Measurements from ENCODE around the gene NAA16.

Gene NAA16

DNA sequence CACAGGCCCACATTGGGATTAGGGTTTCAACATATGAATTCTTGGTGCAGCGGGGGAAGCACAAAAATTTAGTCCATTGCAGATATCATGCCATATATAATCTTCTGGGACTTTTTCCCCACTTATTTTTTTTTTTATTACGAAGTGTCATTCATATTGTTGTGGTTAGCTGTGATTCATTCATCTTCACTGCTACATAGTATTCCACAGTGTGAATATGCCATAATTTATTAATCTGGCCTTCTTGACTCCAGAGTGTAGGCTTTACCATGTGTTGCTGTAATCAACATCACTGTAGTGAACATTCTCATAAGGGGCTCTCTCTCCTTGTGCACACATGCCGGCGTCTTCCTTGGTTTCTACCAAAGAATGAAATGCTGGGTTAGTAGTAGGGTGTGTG lies 92.9 kb downstream of the NAA16 start:
- DNase-seq (ENCODE audit: low read depth) = no peak
- H3K4me3 ChIP-seq (replicated peaks; ENCODE audit: low read depth, low read length) = no peak overlapping the region
- TF ChIP-seq, protein P1, sequence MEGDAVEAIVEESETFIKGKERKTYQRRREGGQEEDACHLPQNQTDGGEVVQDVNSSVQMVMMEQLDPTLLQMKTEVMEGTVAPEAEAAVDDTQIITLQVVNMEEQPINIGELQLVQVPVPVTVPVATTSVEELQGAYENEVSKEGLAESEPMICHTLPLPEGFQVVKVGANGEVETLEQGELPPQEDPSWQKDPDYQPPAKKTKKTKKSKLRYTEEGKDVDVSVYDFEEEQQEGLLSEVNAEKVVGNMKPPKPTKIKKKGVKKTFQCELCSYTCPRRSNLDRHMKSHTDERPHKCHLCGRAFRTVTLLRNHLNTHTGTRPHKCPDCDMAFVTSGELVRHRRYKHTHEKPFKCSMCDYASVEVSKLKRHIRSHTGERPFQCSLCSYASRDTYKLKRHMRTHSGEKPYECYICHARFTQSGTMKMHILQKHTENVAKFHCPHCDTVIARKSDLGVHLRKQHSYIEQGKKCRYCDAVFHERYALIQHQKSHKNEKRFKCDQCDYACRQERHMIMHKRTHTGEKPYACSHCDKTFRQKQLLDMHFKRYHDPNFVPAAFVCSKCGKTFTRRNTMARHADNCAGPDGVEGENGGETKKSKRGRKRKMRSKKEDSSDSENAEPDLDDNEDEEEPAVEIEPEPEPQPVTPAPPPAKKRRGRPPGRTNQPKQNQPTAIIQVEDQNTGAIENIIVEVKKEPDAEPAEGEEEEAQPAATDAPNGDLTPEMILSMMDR (IDR thresholded peaks at IDR 0.05; ENCODE audit: low read length, missing control alignments) = no peak

DNA sequence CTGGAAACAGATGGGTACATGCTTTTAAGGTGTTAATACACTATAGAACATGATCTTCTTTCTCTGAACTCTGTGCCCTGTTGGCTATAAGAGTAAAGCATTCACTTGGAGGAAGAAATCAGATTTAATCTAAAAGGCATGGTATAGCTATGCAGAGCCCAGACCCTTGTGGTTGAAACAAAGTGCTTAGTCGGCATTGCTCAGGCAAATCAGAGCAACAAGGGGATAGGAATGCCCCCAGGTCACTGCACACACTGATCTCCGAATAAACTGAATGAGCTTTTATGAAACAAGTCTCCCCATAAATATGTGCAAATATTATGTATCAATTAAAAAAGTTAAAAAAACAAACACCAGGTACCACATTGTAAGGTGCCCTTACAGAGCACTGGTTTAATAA lies 94.3 kb downstream of the NAA16 start:
- DNase-seq (ENCODE audit: low read depth) = no peak
- H3K4me3 ChIP-seq (replicated peaks; ENCODE audit: low read depth, low read length) = no peak overlapping the region
- TF ChIP-seq, protein P1 (IDR thresholded peaks at IDR 0.05; ENCODE audit: low read length, missing control alignments) = no peak

DNA sequence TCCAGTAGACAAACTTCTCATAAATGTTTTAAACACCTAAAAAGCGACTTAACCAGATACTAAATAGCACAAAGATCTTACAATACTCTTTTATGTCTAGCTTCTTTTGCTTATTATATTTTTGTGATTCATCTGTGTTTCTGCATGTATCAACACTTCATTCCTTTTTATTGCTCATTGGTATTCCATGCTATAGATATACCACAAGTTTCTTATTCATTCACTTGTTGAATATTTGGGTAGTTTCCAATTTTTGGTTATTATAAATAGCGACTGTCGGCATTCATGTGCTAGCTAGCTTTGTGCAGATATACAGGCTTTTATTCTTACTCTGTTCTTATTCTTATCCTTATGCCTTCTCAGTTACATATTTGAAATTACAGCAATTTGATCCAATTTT lies 96.3 kb downstream of the NAA16 start:
- no peak for DNase-seq (ENCODE audit: low read depth)
- H3K4me3 ChIP-seq (replicated peaks; ENCODE audit: low read depth, low read length) = no peak overlapping the region
- TF ChIP-seq, protein P1 (IDR thresholded peaks at IDR 0.05; ENCODE audit: low read length, missing control alignments) = no peak

DNA sequence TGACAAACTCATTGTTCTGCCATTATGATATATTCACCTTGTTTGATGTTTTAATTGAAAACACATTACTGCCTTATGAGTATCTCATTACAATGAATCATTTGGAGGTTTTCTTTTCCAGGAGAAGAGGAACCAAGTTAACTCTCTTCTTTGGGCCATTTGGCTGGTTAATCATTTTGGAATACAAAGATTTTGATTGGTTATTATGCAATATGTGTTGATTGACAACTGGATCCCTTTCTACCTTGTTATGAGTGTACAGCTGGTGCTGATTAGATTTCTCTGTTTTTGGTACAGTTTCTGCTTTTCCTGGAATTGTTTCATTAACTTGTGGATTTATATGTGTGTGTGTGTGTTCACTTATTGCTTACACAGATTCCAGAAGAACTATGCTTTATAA lies 97.1 kb downstream of the NAA16 start:
- TF ChIP-seq, protein P1 (IDR thresholded peaks at IDR 0.05; ENCODE audit: low read length, missing control alignments) = no peak
- no peak for DNase-seq (ENCODE audit: low read depth)
- H3K4me3 ChIP-seq (replicated peaks; ENCODE audit: low read depth, low read length) = no peak overlapping the region

DNA sequence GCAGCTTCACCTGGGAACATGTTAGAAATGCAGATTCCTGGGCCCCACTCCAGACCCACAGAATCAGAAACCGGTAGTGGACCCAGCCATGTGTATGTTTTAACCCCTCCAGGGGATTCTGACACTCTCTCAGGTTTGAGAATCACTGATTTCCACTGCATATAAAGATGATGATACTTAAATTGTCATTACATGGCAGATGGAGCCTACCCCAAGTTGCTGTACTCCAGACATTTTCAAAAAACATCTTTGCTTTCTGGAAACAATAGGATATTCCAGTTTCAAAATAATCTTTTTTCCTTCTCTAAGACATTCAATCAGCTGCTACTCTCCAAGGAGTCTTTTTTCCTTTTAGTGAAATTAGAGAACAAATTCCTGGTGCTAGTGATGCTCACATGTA lies 97.7 kb downstream of the NAA16 start:
- DNase-seq (ENCODE audit: low read depth) = no peak
- H3K4me3 ChIP-seq (replicated peaks; ENCODE audit: low read depth, low read length) = no peak overlapping the region

DNA sequence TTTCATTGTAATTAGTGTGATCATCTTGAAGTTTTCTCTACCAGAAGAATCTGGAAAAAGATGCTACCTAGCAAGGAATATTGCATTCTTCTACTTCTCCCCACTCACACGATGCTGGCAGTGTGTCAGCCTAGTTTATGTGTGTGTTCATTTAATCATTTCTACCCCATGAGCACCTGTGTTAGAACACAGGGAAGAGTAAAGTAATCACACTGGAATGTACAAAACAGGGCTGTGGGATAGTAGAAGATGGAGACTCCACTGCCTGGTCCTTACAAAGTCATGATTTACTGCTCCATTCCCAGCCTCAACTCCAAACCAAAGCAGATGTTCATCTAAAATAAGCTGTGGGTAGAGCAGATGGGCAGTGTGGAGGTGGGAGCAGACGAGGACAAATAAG lies 98.5 kb downstream of the NAA16 start:
- TF ChIP-seq, protein P1 (IDR thresholded peaks at IDR 0.05; ENCODE audit: low read length, missing control alignments) = no peak
- H3K4me3 ChIP-seq (replicated peaks; ENCODE audit: low read depth, low read length) = no peak overlapping the region

More for the DNA sequence above, 97.7 kb downstream of the NAA16 start:
- TF ChIP-seq, protein P1 (IDR thresholded peaks at IDR 0.05; ENCODE audit: low read length, missing control alignments) = no peak

DNA sequence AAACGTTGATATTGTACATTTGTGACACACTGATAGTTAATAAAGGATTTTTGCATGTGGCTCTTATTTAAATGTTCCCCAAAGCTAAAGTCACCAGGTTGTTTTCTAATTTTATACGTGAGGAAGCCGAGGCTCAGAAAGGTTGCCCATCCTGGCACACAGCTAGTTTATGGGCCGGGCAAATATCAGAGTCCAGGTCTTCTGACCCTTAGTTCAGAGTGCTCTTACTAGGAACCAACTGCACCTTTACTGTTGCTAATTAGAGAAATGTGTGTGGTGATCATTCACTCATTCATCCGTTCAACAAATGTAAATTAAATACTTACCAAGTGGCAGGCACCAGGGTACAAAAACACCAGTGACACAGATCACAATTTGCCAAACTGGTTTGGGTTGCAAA lies 100.0 kb downstream of the NAA16 start:
- DNase-seq (ENCODE audit: low read depth) = no peak
- TF ChIP-seq, protein P1 (IDR thresholded peaks at IDR 0.05; ENCODE audit: low read length, missing control alignments) = no peak
- no peak overlapping the region for H3K4me3 ChIP-seq (replicated peaks; ENCODE audit: low read depth, low read length)

More for the DNA sequence above, 98.5 kb downstream of the NAA16 start:
- DNase-seq (ENCODE audit: low read depth) = no peak

Measured in fibroblast of pulmonary artery (primary cell).